Trophoblast cell (in vitro differentiated cells and primary cell): ENCODE data around the gene SMAD3.

Experiments
- DNase-seq, 2 donors: peaks; one replicate each; pipeline ENCODE4 v3.0.0-alpha.2; 2016
- H2AFZ ChIP-seq: 2 replicates; pipeline ENCODE4 v1.6.1; 2013; ENCODE audit warnings: low read length, moderate library complexity, mild to moderate bottlenecking; ENCODE audit not compliant: insufficient read depth, poor library complexity
- H2AK5ac ChIP-seq: 2 replicates; pipeline ENCODE4 v1.6.1; 2013; ENCODE audit warnings: mild to moderate bottlenecking, low read length
- H2BK120ac ChIP-seq: 2 replicates; pipeline ENCODE4 v1.6.1; 2013; ENCODE audit warnings: low read length, mild to moderate bottlenecking, moderate library complexity; ENCODE audit not compliant: insufficient read depth, poor library complexity
- H2BK12ac ChIP-seq: 2 replicates; pipeline ENCODE4 v1.6.1; 2013; ENCODE audit warnings: mild to moderate bottlenecking, low read length, moderate library complexity
- H2BK5ac ChIP-seq: 2 replicates; pipeline ENCODE4 v1.6.1; 2013; ENCODE audit warnings: low read length, low read depth, moderate library complexity, mild to moderate bottlenecking; ENCODE audit not compliant: poor library complexity
- H3K14ac ChIP-seq: 2 replicates; pipeline ENCODE4 v1.6.1; 2013; ENCODE audit warnings: mild to moderate bottlenecking, low read length
- H3K18ac ChIP-seq: 2 replicates; pipeline ENCODE4 v1.6.1; 2013; ENCODE audit warnings: mild to moderate bottlenecking, low read length
- H3K23ac ChIP-seq: 2 replicates; pipeline ENCODE4 v1.6.1; 2013; ENCODE audit warnings: low read length
- H3K27ac ChIP-seq: 2 replicates; pipeline ENCODE4 v1.5.1; 2013; ENCODE audit warnings: low read depth, mild to moderate bottlenecking, inconsistent platforms, low read length, moderate library complexity
- H3K27me3 ChIP-seq: 2 replicates; pipeline ENCODE4 v1.6.1; 2013; ENCODE audit warnings: inconsistent platforms, mild to moderate bottlenecking, low read length, moderate library complexity; ENCODE audit not compliant: insufficient read depth
- H3K36me3 ChIP-seq, 2 experiments: 1 replicate in 1 of 2; 2 replicates in 1 of 2; pipeline ENCODE4 v1.6.1; 2013; ENCODE audit warnings: low read length in 2 of 2, mild to moderate bottlenecking in 2 of 2, moderate library complexity in 1 of 2; ENCODE audit not compliant: insufficient read depth in 2 of 2, control insufficient read depth in 1 of 2
- H3K4ac ChIP-seq: 2 replicates; pipeline ENCODE4 v1.6.1; 2013; ENCODE audit warnings: low read depth, mild to moderate bottlenecking, low read length, moderate library complexity
- H3K4me1 ChIP-seq, 2 experiments: 1 replicate in 1 of 2; 2 replicates in 1 of 2; pipeline ENCODE4 v1.6.1; 2013; ENCODE audit warnings: low read length in 2 of 2, mild to moderate bottlenecking in 2 of 2, moderate library complexity in 1 of 2; ENCODE audit not compliant: insufficient read depth in 2 of 2, control insufficient read depth in 1 of 2
- H3K4me2 ChIP-seq: 2 replicates; pipeline ENCODE4 v1.6.1; 2013; ENCODE audit warnings: inconsistent platforms, mild to moderate bottlenecking, low read length, moderate library complexity
- H3K4me3 ChIP-seq: 2 replicates; pipeline ENCODE4 v1.5.1; 2013; ENCODE audit warnings: mild to moderate bottlenecking, low read depth, low read length, inconsistent platforms
- H3K79me1 ChIP-seq: one replicate; pipeline ENCODE4 v1.6.1; 2013; ENCODE audit warnings: low read length
- H3K79me2 ChIP-seq: 2 replicates; pipeline ENCODE4 v1.6.1; 2013; ENCODE audit warnings: low read length, mild to moderate bottlenecking; ENCODE audit not compliant: control insufficient read depth, insufficient read depth, poor library complexity
- H3K9ac ChIP-seq: 2 replicates; pipeline ENCODE4 v1.6.1; 2013; ENCODE audit warnings: mild to moderate bottlenecking, low read length
- H3K9me3 ChIP-seq: 2 replicates; pipeline ENCODE4 v1.6.1; 2013; ENCODE audit warnings: low read depth, mild to moderate bottlenecking, control low read depth, inconsistent platforms, low read length; ENCODE audit not compliant: insufficient read depth
- H4K12ac ChIP-seq: 2 replicates; pipeline ENCODE4 v1.6.1; 2013; ENCODE audit warnings: low read depth, mild to moderate bottlenecking, low read length, moderate library complexity
- H4K8ac ChIP-seq: 2 replicates; pipeline ENCODE4 v1.6.1; 2013; ENCODE audit warnings: low read depth, mild to moderate bottlenecking, low read length, moderate library complexity
- H4K91ac ChIP-seq: one replicate; pipeline ENCODE4 v1.6.1; 2013; ENCODE audit warnings: low read depth, mild to moderate bottlenecking, low read length, moderate library complexity
- WGBS: extraction: QIAGEN DNeasy Blood & Tissue Kit; methylation state at CpG from one replicate; pipeline ENCODE4 v1.1.7; 2013; ENCODE audit warnings: missing lambda C conversion rate; ENCODE audit not compliant: insufficient read length, insufficient coverage; ENCODE audit errors: extremely low coverage; 5-methylcytosine and 5-hydroxymethylcytosine counted together

The SMAD3 gene

DNA sequence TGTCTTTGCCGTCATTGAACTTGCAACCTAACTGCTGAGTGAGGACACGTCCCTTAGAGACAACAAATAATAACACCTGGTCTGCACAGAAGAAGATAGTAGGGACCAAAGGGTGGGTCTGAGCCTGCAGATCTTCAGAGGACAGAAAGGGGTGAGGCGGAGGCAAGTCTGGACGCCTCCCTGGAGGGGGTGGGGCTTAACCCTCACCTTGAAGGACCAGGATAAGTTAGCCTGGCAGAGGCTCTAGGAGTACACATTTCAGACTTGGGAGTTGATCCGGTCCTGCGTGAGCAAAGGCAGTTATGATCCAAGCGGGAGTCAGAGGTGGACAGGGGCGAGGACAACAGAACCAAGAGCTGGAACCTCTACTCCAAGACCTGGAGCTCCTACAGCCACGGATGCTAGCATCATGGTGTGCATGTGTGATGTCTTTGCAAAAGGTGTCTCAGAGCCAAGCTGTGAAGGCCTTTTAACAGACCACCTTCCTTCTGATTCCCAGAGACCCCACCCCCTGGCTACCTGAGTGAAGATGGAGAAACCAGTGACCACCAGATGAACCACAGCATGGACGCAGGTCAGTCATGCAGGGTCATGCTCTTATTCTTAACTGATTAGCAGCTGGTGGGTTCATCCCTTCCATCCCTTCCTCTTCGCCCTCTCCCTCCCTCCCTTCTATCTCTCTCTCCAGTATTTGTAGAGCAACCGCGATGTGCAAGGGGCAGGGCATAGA is 101.0 kb downstream of the SMAD3 start:
- Histone ChIP-seq H3K18ac (no peak overlapping the region), H2BK120ac (no peak overlapping the region), H4K8ac (no peak overlapping the region), H2BK12ac (no peak overlapping the region), H4K91ac (no peak overlapping the region), H3K9ac (no peak overlapping the region), H3K27me3 (no peaks in the 10 kb centered on the region), H2BK5ac (no peak overlapping the region), H3K27ac (no peak overlapping the region), H3K79me2 (peaks cover 1% of the 10 kb centered on the region), H3K79me1 (peaks cover 6% of the 10 kb centered on the region), H3K14ac (no peak overlapping the region), H3K4me1 (peaks cover 9 to 12% of the 10 kb centered on the region in 2 experiments), H3K4ac (no peak overlapping the region), H3K4me2 (no peak overlapping the region), H4K12ac (no peak overlapping the region), H3K4me3 (no peak overlapping the region), H2AK5ac (no peak overlapping the region), H3K36me3 (peaks cover 47 to 53% of the 10 kb centered on the region in 2 experiments), H3K9me3 (no peaks in the 10 kb centered on the region), H2AFZ (no peak overlapping the region), H3K23ac (no peak overlapping the region)
- no peak for DNase-seq
- no CpG with 5 or more reads among the region's 13 CpGs for WGBS

GRCh38 chr15:67167091-67167490 is 101.7 kb downstream of the SMAD3 start:
- no peak overlapping the region for H3K14ac ChIP-seq
- no CpG with 5 or more reads among the region's 4 CpGs for WGBS
- H4K12ac ChIP-seq: no peak overlapping the region

DNA sequence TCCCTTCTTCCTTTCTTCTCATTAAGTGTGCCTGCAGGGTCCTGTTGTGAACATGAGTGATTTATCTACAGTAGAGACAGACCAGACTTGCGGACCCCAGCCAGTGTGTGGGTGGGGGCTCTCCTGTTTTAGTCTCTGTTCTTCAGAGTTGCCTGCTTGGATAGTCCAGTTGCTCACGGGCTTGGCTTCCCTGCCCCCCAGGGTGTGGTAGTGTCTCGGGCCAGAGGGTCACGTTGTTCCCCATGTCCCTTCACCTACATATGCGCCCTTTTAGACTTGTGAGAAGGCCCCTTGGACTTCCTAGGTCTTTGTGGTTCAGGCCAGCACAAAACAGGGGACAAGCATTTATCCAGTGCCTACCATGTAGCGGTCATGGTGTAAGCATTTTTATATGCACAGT is 103.3 kb downstream of the SMAD3 start:
- Histone ChIP-seq H2AK5ac (no peak overlapping the region), H4K8ac (no peak overlapping the region), H3K36me3 (peaks cover 53 to 67% of the 10 kb centered on the region in 2 experiments), H3K27me3 (no peaks in the 10 kb centered on the region), H3K79me2 (peaks cover 1% of the 10 kb centered on the region), H3K18ac (no peak overlapping the region), H3K23ac (no peak overlapping the region), H4K12ac (no peak overlapping the region), H2BK12ac (no peak overlapping the region), H3K9me3 (no peaks in the 10 kb centered on the region), H2AFZ (no peak overlapping the region), H3K4me3 (no peak overlapping the region), H3K9ac (no peak overlapping the region), H3K27ac (no peak overlapping the region), H3K4me1 (no peaks in the 10 kb centered on the region), H3K4ac (no peak overlapping the region), H2BK120ac (no peak overlapping the region), H2BK5ac (no peak overlapping the region), H4K91ac (no peak overlapping the region), H3K4me2 (no peak overlapping the region), H3K79me1 (no peaks in the 10 kb centered on the region), H3K14ac (no peak overlapping the region)
- WGBS: no CpG with 5 or more reads among the region's 6 CpGs
- DNase-seq: no peak

More at GRCh38 chr15:67167091-67167490, 101.7 kb downstream of the SMAD3 start:
- Histone ChIP-seq H3K79me2 (no peaks in the 10 kb centered on the region), H2BK120ac (no peak overlapping the region), H4K8ac (no peak overlapping the region), H3K36me3 (peaks cover 47 to 56% of the 10 kb centered on the region in 2 experiments), H3K4me3 (no peak overlapping the region), H3K9me3 (no peaks in the 10 kb centered on the region), H4K91ac (no peak overlapping the region), H3K27me3 (no peaks in the 10 kb centered on the region), H3K4me1 (peaks cover 3 to 6% of the 10 kb centered on the region in 2 experiments), H2BK12ac (no peak overlapping the region), H3K4me2 (no peak overlapping the region), H3K4ac (no peak overlapping the region), H3K9ac (no peak overlapping the region), H3K79me1 (peaks cover 5% of the 10 kb centered on the region), H3K23ac (no peak overlapping the region), H2AK5ac (no peak overlapping the region), H3K27ac (no peak overlapping the region), H2AFZ (no peak overlapping the region), H3K18ac (no peak overlapping the region), H2BK5ac (no peak overlapping the region)
- DNase-seq: no peak

- peaks cover 14 to 15% of the 10 kb centered on the region in 2 experiments for H3K4me1 ChIP-seq
- H4K12ac ChIP-seq: no peak overlapping the region
- WGBS: no CpG with 5 or more reads among the region's 12 CpGs
- H3K36me3 ChIP-seq: peaks cover 49 to 59% of the 10 kb centered on the region in 2 experiments
- no peak overlapping the region for H3K4me2 ChIP-seq
- H3K27ac ChIP-seq: no peak overlapping the region
- no peak overlapping the region for H3K4me3 ChIP-seq
- H3K23ac ChIP-seq: no peak overlapping the region
- H3K14ac ChIP-seq: no peak overlapping the region
- no peak overlapping the region for H2BK120ac ChIP-seq
- no peak overlapping the region for H3K4ac ChIP-seq
- no peak overlapping the region for H2BK5ac ChIP-seq
- no peak overlapping the region for H3K18ac ChIP-seq
- H2AK5ac ChIP-seq: no peak overlapping the region
- no peak overlapping the region for H2AFZ ChIP-seq
- H3K9ac ChIP-seq: no peak overlapping the region
- no peak overlapping the region for H2BK12ac ChIP-seq
- no peak for DNase-seq
- H3K27me3 ChIP-seq: no peaks in the 10 kb centered on the region
- no peaks in the 10 kb centered on the region for H3K9me3 ChIP-seq
- no peak overlapping the region for H4K8ac ChIP-seq
- H3K79me2 ChIP-seq: peaks cover 1% of the 10 kb centered on the region
- no peak overlapping the region for H4K91ac ChIP-seq
- peaks cover 3% of the 10 kb centered on the region for H3K79me1 ChIP-seq
These were observed 104.9 kb downstream of the SMAD3 start for GRCh38 chr15:67170143-67170925.
